NCI-H128 (cell line): Measurements from ENCODE around the gene GLT8D2.

ENCODE experiments used
- DNase-seq: peaks from one replicate; lab custom pipeline; 2025; ENCODE audit not compliant: unreplicated experiment; lab: John Stamatoyannopoulos, UW

The GLT8D2 gene, protein sequence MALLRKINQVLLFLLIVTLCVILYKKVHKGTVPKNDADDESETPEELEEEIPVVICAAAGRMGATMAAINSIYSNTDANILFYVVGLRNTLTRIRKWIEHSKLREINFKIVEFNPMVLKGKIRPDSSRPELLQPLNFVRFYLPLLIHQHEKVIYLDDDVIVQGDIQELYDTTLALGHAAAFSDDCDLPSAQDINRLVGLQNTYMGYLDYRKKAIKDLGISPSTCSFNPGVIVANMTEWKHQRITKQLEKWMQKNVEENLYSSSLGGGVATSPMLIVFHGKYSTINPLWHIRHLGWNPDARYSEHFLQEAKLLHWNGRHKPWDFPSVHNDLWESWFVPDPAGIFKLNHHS

DNA sequence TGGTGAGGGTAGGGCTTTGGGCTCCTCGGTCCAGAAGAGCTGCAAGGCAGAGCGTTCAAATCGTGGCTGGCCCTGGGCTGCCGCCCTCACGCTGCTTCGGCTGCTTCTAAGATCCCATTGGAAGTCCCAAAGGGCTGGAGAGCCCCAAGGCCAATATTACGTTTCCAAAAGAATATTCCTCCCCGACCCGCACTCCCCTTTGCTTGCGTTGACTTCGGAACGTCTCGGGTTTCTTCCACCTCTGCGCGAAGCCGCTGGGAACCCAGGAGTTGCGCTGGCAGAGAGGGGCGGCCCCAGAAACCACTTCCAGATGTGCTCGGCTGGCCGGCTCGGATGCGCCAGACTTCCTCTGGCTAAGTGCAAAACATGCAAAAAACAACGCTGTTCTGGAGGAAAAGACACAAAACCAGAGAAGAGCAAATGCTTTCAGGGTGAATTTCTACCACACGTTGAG is at the start of gene GLT8D2:
Gene GLT8D2 (minus strand): TSS at position 285 of the 454 bp plus-strand sequence. CDS start 30,539 bp downstream, outside the sequence.
- DNase-seq, result no peak

DNA sequence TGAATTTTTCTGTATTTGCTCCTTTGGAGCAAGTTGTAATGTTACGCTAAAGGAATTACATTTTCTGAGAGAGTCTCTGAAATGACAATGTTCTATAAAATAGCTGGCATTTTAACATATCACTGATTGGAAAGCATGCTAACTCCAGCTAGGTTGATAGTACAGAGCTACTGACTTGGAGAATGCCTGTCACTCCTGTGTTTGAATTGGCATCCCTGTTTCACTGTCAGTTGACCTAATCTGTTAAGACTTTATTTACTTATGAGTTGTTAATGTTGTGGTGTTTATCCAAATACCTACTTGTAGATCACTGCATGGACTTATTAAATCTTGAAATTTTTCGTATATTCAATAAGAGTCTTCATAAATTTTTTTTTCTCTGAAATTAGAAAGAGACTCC is 48.0 kb upstream of the GLT8D2 start:
- DNase-seq, result no peak

DNA sequence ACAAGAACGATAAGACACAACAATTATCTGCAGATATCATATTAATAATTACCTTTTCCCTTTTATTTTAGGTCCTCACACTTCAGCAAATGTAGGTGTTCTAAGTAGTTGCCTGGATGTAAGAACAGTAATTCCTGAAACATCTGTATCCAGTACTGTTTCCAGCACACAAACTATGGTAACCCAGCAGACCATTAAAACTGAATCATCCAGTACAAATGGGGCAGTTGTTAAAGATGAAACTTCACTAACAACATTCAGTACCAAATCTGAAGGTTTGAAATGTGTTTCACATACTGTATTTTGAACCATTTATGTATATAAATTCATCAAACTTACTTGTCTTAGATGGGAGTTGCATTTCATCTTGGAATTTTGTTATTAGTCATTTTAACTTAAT is 45.3 kb upstream of the GLT8D2 start:
- DNase-seq, result no peak

DNA sequence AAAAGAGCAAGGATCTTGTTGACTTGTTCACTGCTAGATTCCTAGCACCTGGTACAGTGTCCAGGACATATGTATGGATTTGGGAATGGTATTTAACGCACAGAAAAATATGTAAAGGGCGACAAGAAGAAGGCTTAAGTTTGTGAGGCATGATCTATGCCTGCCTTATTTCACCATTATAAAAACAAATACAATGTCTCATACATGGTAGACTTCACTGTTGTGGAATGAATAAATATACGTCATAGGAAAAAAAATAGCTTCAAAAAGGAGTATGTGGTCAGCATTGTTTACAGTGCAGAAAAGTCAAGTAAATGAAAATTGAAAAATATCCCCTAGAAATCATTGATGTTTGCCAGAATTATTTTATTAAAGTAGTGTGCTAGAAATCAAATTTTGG is 44.3 kb upstream of the GLT8D2 start:
- DNase-seq, result no peak

DNA sequence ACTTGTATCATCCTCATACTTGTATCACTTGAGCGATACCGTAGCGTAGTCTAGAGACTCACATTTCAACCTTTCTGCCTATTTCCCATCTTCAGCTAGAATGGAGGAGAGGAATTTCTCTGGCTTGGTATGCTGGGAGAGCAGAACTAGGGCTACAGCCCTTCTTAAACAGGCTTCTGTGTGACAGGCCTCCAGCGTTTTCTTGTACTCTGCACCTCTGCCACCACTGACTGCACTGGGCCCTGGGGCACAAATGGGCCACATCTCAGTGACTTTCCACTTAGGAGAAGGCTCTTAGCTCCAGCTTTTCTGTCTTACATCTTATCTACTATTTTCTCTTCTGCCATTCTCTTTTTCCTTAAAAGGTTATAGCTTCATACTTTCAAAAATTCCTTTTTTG is 41.1 kb upstream of the GLT8D2 start:
- no peak for DNase-seq

DNA sequence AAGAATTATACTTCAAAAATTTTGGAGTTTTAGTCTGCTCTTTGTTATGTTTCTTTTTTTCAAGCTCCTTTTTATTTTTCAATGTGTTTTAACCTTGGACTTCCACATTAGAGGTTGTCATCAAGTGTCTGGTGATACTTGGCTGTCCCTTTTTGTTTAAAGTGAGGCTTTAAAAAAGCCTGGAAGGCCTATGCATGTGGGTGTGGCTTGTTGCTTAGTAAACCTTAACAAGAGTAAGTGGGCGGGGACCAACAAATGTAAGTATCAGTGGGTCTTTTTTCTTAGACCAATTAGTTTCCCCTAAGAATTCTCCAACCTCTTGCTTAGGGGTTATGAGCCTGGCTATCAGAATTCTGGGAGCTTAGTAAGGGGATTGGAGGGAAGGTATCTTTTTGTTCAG is 40.7 kb upstream of the GLT8D2 start:
- DNase-seq, result no peak

DNA sequence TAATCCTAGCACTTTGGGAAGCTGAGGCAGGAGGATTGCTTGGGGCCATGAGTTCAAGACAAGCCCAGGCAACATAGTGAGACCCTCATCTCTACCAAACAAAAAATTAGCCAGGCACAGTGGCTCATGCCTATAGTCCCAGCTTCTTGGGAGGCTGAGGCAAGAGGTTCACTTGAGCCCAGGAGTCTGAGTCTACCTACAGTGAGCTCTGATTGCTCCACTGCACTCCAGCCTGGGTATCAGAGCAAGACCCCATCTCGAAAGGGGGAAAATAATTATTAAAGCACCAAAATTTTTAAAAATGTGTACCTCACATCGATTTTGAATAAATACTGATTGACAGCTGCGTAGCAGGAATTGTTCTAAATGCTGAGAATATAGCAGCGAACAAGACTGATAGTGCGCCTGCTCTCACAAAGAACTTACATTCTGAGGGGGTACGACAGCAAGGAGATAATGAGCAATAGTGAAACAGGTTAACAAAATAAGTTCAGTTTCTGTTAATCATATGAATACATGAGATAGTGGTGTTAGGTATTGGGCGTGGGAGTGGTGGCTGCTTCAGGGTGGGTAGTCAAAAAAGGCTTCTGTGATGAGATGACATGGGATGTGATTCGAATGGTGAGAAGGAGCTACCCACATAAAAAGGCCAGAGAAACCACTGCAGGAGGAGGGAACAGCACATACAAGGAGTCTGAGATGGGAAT is 33.9 kb upstream of the GLT8D2 start:
- no peak for DNase-seq

DNA sequence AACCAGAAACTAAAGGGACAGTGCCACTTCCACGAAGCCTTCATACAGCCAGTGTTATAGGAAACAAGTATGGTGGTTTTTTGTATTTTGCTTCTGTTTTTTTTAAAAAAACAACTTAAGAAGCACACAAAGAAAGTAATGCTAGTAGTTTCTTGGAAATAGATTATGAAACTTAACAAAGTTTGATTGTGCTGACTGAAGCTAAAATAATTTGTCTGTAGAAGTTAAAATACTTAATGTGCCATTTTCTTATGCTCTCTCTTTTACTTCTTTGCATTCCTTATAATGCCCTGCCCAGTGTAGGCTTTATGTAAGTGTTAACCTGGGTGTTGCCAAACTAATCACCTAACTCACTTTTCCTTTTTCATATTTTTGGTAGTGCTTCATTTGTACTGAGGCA is 30.8 kb upstream of the GLT8D2 start:
- DNase-seq, result no peak

DNA sequence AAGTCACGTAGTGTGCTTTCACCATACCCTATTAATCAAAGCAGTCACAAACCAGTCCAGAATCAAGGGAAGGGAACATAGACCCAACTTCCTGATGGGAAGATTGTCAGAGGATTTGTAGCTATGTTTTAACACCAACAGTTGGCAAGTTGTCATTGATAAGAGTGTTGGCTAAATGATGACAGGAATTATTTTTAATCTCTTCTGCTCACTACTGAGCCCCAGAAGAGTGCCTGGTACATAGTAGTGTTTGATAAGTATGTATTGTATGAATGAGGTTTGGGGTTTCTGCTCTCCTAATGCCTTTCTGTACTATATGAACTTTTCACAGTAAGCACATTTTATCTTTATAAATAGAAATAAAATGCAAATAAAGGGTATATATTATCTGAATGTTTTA is 29.0 kb upstream of the GLT8D2 start:
- no peak for DNase-seq

DNA sequence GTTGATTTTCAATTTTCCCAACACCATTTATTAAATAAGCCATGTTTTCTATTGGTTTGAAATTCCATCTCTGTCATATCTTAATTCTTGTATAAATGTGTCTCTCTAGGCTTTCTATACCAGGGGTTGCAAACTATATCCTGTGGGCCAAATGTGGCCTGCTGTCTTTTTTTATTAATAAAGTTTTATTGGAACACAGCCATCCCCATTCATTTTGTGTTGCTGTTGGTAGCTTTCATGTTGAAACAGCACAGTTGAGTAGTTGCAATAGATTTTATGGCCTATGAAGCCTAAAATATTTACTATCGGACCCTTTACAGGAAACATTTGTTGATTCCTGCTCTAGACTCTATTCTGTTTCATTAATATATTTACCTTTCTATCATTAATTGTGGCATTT is 23.7 kb upstream of the GLT8D2 start:
- no peak for DNase-seq

DNA sequence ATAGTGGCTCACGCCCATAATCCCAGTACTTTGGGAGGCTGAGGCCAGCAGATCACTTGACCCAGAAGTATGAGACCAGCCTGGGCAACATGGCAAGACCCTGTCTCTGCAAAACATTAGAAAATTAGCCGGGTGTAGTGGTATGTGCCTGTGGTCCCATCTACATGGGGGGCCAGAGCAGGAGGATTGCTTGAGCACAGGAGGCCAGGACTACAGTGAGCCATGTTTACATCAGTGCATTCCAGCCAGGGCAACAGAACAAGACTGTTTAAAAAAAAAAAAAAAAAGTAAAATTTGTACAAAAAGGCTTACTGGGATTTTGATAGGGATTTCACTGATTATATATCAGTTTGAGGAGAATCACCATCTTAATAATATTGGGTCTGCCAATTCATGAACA is 22.1 kb upstream of the GLT8D2 start:
- DNase-seq, result no peak

DNA sequence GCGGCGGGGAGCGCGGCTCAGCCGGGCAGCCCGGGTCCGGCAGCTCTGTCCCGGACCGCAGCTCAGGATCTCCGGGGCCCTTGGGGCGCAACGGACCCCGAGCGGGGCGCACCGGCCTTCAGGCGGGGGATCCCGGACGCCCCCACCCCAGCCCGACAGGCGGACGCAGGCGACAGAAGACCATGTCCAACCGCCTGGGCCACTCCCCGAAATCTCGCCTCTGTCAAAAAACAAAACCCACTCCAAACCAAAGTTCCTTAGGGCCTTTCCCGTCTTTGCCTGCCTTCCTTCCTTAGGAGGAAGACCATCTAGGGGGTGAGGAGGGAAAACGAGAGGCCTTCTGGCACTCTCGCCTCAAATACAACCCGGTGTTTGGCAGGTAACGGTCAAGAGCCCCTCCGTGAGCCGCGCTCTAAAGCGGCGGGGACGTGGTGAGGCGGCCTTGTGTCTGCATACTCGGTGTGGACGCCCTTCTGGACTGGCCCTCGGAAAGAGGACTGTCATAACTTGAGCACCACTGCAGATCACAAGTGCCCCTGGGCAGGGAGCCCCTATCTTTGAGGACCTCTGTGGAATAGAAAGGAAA is 14.9 kb upstream of the GLT8D2 start:
- DNase-seq, result no peak

DNA sequence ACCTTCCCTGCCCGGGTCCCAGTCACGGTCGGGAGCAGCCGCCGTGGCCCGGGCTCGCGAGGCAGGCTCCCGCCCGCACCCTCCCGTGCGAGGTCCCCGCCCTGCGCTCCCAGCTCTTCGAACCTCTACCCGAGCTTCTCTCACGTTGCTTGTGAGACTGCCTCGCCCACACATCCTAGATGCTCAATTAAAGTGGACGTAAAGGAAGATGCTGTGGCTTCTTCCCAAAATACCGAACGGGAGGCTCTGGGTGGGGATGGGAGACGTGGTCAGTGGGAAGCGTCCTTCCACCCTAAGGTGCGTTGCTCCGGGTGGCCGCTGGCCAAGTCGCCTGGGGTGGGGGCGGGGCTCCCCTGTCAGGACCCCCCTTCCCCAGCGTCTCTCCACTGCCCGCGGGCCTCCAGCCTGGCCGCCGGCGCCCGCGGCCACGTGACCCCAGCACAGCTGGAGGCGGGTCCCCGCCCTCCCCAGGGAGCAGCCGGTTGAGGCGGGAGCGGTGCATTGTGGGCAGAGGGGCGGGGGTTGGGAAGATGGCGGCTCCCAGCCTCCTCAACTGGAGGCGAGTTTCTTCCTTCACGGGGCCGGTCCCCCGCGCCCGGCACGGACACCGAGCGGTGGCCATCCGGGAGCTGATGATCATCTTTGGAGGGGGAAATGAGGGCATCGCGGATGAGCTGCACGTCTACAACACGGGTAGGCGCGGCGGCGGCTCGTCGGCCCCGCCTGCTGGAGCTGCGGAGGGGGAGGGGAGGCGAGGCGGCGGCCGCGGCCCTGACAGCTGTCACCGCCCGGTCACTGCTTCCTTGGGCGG is 14.2 kb upstream of the GLT8D2 start, which contains the start of gene HCFC2:
Gene HCFC2 (plus strand): TSS at position 501 of the 811 bp plus-strand sequence. CDS start 30 bp downstream, at position 531.
- peak; percentile 33 for DNase-seq

DNA sequence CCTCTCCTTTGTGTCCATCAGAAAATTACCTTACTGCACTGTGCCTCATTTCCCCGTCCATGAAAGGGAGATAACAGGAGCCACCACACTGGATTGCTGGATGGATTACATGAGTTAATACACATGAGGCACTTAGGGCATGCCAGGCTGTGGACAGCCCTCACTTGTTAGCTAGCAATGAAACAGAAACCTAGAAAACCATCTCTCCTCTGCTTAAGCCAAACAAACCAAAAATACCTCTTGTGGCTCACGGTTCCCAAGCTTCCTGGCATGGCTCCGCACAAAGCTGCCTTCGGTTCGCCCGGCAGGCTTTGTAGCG is 13.7 kb upstream of the GLT8D2 start:
- no peak for DNase-seq

DNA sequence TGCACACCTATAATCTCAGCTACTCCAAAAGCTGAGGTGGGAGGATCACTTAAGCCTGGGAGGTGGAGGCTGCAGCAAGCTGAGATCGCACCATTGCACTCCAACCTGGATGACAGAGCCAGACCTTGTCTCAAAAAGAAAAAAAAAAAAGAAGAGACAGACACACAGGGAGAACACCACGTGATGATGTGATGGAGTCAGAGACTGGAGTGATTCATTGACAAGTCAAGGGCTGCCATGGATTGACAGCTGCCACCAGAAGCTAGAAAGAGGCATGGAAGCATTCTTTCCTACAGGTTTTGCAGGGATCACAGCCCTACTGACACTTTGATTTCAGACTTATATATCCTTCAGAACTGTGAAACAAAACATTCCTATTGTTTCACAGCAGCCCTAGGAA is 10.8 kb upstream of the GLT8D2 start:
- DNase-seq, result no peak

DNA sequence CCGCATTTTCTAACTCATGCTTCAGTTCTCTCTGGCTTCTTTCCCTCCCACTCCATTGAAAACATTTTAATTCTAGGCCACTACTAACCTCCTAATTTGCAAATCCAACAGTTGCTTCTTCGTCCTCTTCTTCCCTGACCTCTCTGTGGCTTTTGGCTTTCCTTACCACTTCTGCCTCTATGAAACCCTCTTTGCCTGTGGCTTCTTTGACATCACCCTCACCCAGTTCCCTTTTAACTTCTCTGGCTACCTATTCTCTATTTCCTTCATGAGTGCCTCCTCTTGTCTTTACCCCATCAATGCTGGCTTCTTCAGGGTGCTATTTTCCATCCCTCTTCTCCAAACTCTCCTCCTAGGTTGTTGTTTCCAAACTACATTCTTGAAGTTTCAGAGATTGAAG is 10.0 kb upstream of the GLT8D2 start:
- no peak for DNase-seq

DNA sequence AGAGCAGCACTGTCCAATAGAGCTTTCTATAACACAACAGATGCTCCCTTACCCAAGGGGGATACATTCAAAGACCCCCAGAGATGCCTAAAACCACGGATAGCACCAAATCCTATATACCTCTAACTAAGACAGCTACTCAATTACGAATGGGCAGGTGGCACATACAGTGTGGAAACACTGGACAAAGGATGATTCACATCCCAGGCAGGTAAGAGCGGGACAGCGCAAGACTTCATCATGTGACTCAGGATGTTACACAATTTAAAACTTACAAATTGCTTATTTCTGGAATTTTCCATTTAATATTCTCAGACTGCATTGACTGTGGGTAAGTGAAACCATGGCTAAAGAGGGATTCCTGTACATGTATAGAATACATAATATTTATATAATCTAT is 8.8 kb upstream of the GLT8D2 start:
- DNase-seq, result no peak

DNA sequence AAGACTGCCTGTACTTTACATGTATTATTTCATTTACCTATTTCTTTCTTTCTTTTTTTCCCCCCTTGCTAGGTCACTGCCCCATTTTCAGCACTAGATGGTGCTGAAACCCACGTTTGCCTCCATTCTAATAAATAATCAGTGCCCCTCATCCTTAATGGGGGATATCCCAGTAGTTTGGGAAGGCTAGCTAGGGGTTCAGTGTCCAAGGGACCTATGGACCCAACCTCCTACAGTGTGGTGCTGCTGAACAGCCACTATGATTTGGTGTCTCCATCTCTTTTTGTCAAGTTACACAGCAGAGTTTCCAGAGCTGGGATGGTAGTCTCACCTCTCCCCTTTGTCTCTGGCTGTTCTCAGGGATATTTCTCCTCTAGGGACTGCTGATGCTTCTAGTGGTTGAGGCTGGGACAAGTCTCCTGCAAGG is 7.8 kb upstream of the GLT8D2 start:
- DNase-seq, result no peak

DNA sequence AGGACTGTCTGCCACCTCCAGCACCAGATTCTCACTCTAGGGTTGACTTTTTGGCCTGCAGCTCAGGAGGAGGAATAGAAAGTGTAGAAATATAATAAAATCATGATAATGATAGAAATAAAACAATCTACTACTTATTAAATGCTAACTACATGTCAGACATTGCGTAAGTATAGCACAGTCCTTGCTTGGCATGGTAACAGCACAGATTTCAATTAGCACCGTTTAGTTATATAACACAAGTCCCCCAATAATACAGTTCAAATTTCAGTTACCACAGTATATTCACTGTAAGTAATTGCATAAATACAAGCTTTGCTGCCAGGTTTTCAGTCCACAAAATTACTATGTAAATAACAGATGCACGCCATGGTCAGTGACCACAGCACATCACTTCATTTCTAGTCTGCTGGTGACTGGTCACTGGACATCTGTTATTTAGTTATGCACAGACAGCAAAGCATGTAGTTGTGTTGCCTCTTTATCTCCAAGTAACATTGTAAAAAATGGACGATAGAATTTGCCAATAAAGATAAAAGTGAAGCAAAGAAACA is 6.5 kb upstream of the GLT8D2 start:
- DNase-seq, result no peak

DNA sequence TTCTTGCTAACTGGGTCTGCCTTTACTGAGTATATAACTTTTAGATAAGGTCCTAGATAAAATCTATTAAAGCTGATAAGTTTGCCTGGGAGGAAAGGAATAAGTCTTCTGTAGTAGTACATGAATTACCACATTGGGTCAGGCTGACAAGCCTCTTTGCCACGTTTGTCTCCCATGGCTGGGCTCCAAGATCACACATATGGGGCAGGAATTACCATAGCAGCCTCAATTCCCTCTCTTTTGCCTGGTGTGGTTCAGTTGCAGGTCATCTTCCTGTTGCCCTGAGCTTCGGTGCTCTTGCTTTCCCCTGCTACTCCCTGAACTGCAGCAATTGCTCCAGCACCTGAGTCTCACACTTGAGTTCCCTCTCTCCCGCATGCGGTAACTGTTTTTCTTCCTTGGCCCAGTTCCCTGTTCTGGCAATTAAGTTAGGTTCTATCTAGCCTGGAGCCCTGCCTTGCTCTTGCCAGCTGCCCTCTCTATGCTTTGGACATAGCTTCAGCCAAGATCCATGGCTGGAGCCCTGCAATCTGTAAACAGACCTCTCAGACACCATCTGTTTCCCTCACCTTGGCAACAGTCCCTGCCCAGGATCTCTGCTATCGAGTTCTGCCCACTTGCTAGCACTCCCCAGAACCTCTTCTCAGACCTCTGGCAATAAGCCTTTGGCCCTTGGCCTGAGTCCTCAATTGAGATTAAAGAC is 5.8 kb upstream of the GLT8D2 start:
- peak; percentile 64 for DNase-seq
